HG03378 (cell line): Measurements from ENCODE around the gene CLTCL1.

Experiments used
- ATAC-seq: cut with Tn5 transposase; IDR thresholded peaks from one replicate; pipeline ENCODE4 v1.9.1; 2021; ENCODE audit warnings: mild to moderate bottlenecking, moderate library complexity; ENCODE audit not compliant: unreplicated experiment

CLTCL1 gene

GRCh38 chr22:19133561-19133960 lies 158.0 kb downstream of the CLTCL1 start:
- ATAC-seq, result no peak

DNA sequence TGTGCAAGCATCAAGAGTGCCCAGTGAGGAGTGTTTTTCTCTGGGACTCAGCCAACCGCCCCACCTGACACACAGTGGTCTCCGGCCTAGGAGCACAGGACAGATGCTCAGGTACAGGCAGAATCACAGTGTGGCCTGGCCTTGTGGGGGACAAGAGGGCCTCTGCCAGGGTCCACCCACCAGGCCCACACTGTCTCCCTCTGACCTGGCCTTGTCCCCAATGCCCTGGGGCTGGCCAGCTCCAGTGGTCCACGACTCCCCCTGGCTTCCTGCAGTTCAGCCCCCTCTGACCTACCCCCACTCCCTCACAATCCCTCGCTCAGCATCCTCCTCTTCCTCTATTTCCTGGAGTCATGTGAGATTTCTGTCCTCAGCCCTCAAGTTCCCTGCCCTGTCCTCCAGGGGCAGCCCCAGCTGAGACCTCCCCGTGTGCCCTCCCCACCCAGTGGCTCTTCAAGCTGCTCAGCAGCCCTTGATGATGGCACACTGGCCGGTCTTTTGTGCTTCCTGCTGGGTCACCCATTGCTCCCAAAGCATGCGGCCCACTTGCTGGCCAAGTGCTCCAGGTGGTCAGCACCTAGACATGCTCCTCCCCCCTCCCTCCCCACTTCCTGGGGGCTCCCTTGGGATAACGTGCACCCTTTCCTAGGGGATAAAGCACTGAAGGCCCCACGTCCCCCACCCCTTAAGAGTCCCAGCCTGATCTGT lies 158.7 kb downstream of the CLTCL1 start:
- ATAC-seq, result no peak

- ATAC-seq, result no peak
Observed at GRCh38 chr22:19132153-19132552, 159.4 kb downstream of the CLTCL1 start.

GRCh38 chr22:19131685-19132015 lies 159.9 kb downstream of the CLTCL1 start:
- ATAC-seq, result no peak

- no peak for ATAC-seq
Observed at GRCh38 chr22:19130959-19131684, 160.4 kb downstream of the CLTCL1 start, which contains the start of gene TSSK2. TSS of gene TSSK2 (plus strand) at chr22:19131308. CDS start at chr22:19131400, 92 bp downstream.

- ATAC-seq, result no peak
Observed at GRCh38 chr22:19129871-19130270, 161.6 kb downstream of the CLTCL1 start.
